Measurements from ENCODE around the gene PCIF1. TPM values are rescaled to one million over a fixed set of nuclear protein-coding genes. Genes with fewer than 3 reads are reported as not detected.
"Not testable (repeated sequence)": the region's sequence is repeated elsewhere in the genome, so short reads cannot be mapped to it uniquely, and the experiment has no call there.

The PCIF1 gene
- total and polyA plus RNA-seq, 4 donors = 9.2 to 12.4 (median 11.5) TPM

GRCh38 chr20:45953672-45954071 is 19.2 kb downstream of the PCIF1 start (continued):
- TF ChIP-seq REST (IDR thresholded peaks at IDR 0.05) (no peak), JUND (IDR thresholded peaks at IDR 0.05) (no peak), YY1 (IDR thresholded peaks at IDR 0.05) (no peak), HNF4A (conservative IDR thresholded peaks at IDR 0.05) (no peak), HNF4G (IDR thresholded peaks at IDR 0.05) (no peak)

GRCh38 chr20:45956326-45956725 is 21.8 kb downstream of the PCIF1 start:
- H3K27me3 ChIP-seq (ENCODE audit: control insufficient read depth in 4 of 4, insufficient read depth in 4 of 4, low read length in 3 of 4); DNase-seq (ENCODE audit: low spot score); H3K9me3 ChIP-seq (ENCODE audit: control insufficient read depth in 4 of 4, low read length in 3 of 4); H3K4me3 ChIP-seq (ENCODE audit: low read depth in 1 of 3, low read length in 3 of 3); H3K9ac ChIP-seq (ENCODE audit: low read depth in 1 of 2, low read length in 2 of 2); H3K27ac ChIP-seq (ENCODE audit: low read depth in 1 of 2, low read length in 2 of 2); H3K4me1 ChIP-seq (ENCODE audit: control insufficient read depth in 4 of 4, insufficient read depth in 4 of 4, low read length in 3 of 4): not testable (repeated sequence)
- H3K36me3 ChIP-seq (ENCODE audit: control insufficient read depth in 4 of 4, insufficient read depth in 3 of 4, low read depth in 1 of 4, low read length in 3 of 4) = peaks cover 20 to 70% (median 47%) of the 10 kb centered on the region in 4 donors
- 93% methylated on average over 10 of the region's 10 CpGs for WGBS

- H3K9me3 ChIP-seq (ENCODE audit: control insufficient read depth in 4 of 4, low read length in 3 of 4) = no peaks in the 10 kb centered on the region
- H3K9ac ChIP-seq (ENCODE audit: low read depth in 1 of 2, low read length in 2 of 2) = no peak overlapping the region
- 90% methylated on average over 19 of the region's 19 CpGs for WGBS
- no peaks in the 10 kb centered on the region for H3K4me1 ChIP-seq (ENCODE audit: control insufficient read depth in 4 of 4, insufficient read depth in 4 of 4, low read length in 3 of 4)
- no peak for TF ChIP-seq FOXA1 (IDR thresholded peaks at IDR 0.05)
- TF ChIP-seq RXRA (IDR thresholded peaks at IDR 0.05) = no peak
- no peak for TF ChIP-seq ATF3 (IDR thresholded peaks at IDR 0.05)
- no peak for TF ChIP-seq FOXA2 (IDR thresholded peaks at IDR 0.05)
- no peak for TF ChIP-seq EGR1 (IDR thresholded peaks at IDR 0.05; ENCODE audit: low read depth in 2 of 2)
- no peak for TF ChIP-seq ZBTB33 (IDR thresholded peaks at IDR 0.05)
- TF ChIP-seq GABPA (IDR thresholded peaks at IDR 0.05 in 1 of 2, conservative IDR thresholded peaks at IDR 0.05 in 1 of 2) = no peak
- no peak for TF ChIP-seq HNF4G (IDR thresholded peaks at IDR 0.05)
- no peak for TF ChIP-seq CTCF (IDR thresholded peaks at IDR 0.05; ENCODE audit: low read depth, low read length, missing input control)
- no peak overlapping the region for H3K4me3 ChIP-seq (ENCODE audit: low read depth in 1 of 3, low read length in 3 of 3)
- no peak for DNase-seq (ENCODE audit: low spot score)
- H3K36me3 ChIP-seq (ENCODE audit: control insufficient read depth in 4 of 4, insufficient read depth in 3 of 4, low read depth in 1 of 4, low read length in 3 of 4) = peaks cover 16 to 71% (median 48%) of the 10 kb centered on the region in 4 donors
- no peak overlapping the region for H3K27ac ChIP-seq (ENCODE audit: low read depth in 1 of 2, low read length in 2 of 2)
- no peaks in the 10 kb centered on the region for H3K27me3 ChIP-seq (ENCODE audit: control insufficient read depth in 4 of 4, insufficient read depth in 4 of 4, low read length in 3 of 4)
Measured at GRCh38 chr20:45957021-45957941, 22.8 kb downstream of the PCIF1 start.
